Neuronal stem cell (in vitro differentiated cells): ENCODE results near the gene CCL19.
A peak's percentile ranks its signal among the peaks of the same experiment; 100 is the strongest.

Experiments used
- DNase-seq: peaks from one replicate; pipeline ENCODE4 v3.0.0-alpha.2; 2013; ENCODE audit warnings: low spot score
- H2AFZ ChIP-seq: one replicate; pipeline ENCODE4 v1.6.1; 2013; ENCODE audit warnings: mild to moderate bottlenecking, low read length, inconsistent platforms
- H2AK5ac ChIP-seq: 2 replicates; pipeline ENCODE4 v1.6.1; 2013; ENCODE audit warnings: low read depth, mild to moderate bottlenecking, inconsistent platforms, low read length, moderate library complexity, mixed read lengths
- H2BK120ac ChIP-seq: 2 replicates; pipeline ENCODE4 v1.6.1; 2013; ENCODE audit warnings: low read depth, mild to moderate bottlenecking, inconsistent platforms, low read length, moderate library complexity, mixed read lengths
- H2BK12ac ChIP-seq: one replicate; pipeline ENCODE4 v1.6.1; 2013; ENCODE audit warnings: low read length, inconsistent platforms
- H2BK15ac ChIP-seq: 2 replicates; pipeline ENCODE4 v1.6.1; 2013; ENCODE audit warnings: mild to moderate bottlenecking, low read length, inconsistent platforms, mixed read lengths
- H2BK5ac ChIP-seq: one replicate; pipeline ENCODE4 v1.6.1; 2013; ENCODE audit warnings: inconsistent platforms, mild to moderate bottlenecking, low read length, moderate library complexity
- H3K14ac ChIP-seq: one replicate; pipeline ENCODE4 v1.6.1; 2013; ENCODE audit warnings: low read length, inconsistent platforms
- H3K18ac ChIP-seq: 2 replicates; pipeline ENCODE4 v1.6.1; 2013; ENCODE audit warnings: low read length, inconsistent platforms
- H3K23ac ChIP-seq: 2 replicates; pipeline ENCODE4 v1.6.1; 2013; ENCODE audit warnings: low read depth, mild to moderate bottlenecking, mixed read lengths, low read length, inconsistent platforms; ENCODE audit not compliant: poor library complexity
- H3K27ac ChIP-seq: replicated peaks from 3 replicates; pipeline ENCODE4 v1.5.1; 2013; ENCODE audit warnings: low read length, inconsistent platforms
- H3K27me3 ChIP-seq, 3 experiments: 2 replicates each; pipeline ENCODE4 v1.6.1; 2013; ENCODE audit warnings: low read length in 3 of 3, mild to moderate bottlenecking in 2 of 3, inconsistent platforms in 1 of 3, low read depth in 1 of 3, mixed read lengths in 1 of 3, moderate library complexity in 1 of 3; ENCODE audit not compliant: control insufficient read depth in 3 of 3, insufficient read depth in 3 of 3
- H3K36me3 ChIP-seq, 2 donors: replicated peaks in 1 of 2; 2 replicates each; pipeline ENCODE4 v1.6.1; 2013; ENCODE audit warnings: low read length in 2 of 2; ENCODE audit not compliant: control insufficient read depth in 2 of 2, insufficient read depth in 2 of 2
- H3K4ac ChIP-seq: 2 replicates; pipeline ENCODE4 v1.6.1; 2013; ENCODE audit warnings: inconsistent platforms, mild to moderate bottlenecking, low read length, moderate library complexity
- H3K4me1 ChIP-seq, 2 donors: 1 replicate in 1 of 2; 2 replicates in 1 of 2; pipeline ENCODE4 v1.6.1; 2013; ENCODE audit warnings: low read length in 2 of 2, low read depth in 1 of 2; ENCODE audit not compliant: control insufficient read depth in 2 of 2, insufficient read depth in 1 of 2
- H3K4me2 ChIP-seq: one replicate; pipeline ENCODE4 v1.6.1; 2013; ENCODE audit warnings: mild to moderate bottlenecking, low read length, inconsistent platforms; ENCODE audit not compliant: insufficient read depth, poor library complexity, severe bottlenecking
- H3K4me3 ChIP-seq, 2 donors: 2 replicates each; pipeline ENCODE4 v1.5.1; 2013; ENCODE audit warnings: low read length in 2 of 2, mild to moderate bottlenecking in 2 of 2, inconsistent platforms in 1 of 2, moderate library complexity in 1 of 2
- H3K79me1 ChIP-seq: one replicate; pipeline ENCODE4 v1.6.1; 2013; ENCODE audit warnings: low read depth, mild to moderate bottlenecking, inconsistent platforms, low read length, moderate library complexity
- H3K9ac ChIP-seq: one replicate; pipeline ENCODE4 v1.6.1; 2013; ENCODE audit warnings: mild to moderate bottlenecking, low read depth, low read length, inconsistent platforms; ENCODE audit not compliant: poor library complexity
- H3K9me3 ChIP-seq, 2 donors: replicated peaks in 1 of 2; 2 replicates each; pipeline versions ENCODE3 to v1.6.1; 2013; ENCODE audit warnings: low read length in 2 of 2, mild to moderate bottlenecking in 2 of 2, inconsistent platforms in 1 of 2, low read depth in 1 of 2, mixed read lengths in 1 of 2, moderate library complexity in 1 of 2; ENCODE audit not compliant: control insufficient read depth in 2 of 2, insufficient read depth in 1 of 2
- H4K8ac ChIP-seq: one replicate; pipeline ENCODE4 v1.6.1; 2013; ENCODE audit warnings: low read depth, mild to moderate bottlenecking, inconsistent platforms, low read length, moderate library complexity
- H4K91ac ChIP-seq: one replicate; pipeline ENCODE4 v1.6.1; 2013; ENCODE audit warnings: low read length, low read depth, mild to moderate bottlenecking, inconsistent platforms; ENCODE audit not compliant: poor library complexity
- WGBS, 2 donors: extraction: QIAGEN DNeasy Blood & Tissue Kit; methylation state at CpG; one replicate each; pipeline ENCODE4 v1.1.7; 2013; ENCODE audit warnings: missing lambda C conversion rate in 2 of 2, mixed read lengths in 1 of 2; ENCODE audit not compliant: insufficient read length in 2 of 2, insufficient replicate concordance in 1 of 2; ENCODE audit errors: extremely low coverage in 2 of 2; 5-methylcytosine and 5-hydroxymethylcytosine counted together

The CCL19 gene

DNA sequence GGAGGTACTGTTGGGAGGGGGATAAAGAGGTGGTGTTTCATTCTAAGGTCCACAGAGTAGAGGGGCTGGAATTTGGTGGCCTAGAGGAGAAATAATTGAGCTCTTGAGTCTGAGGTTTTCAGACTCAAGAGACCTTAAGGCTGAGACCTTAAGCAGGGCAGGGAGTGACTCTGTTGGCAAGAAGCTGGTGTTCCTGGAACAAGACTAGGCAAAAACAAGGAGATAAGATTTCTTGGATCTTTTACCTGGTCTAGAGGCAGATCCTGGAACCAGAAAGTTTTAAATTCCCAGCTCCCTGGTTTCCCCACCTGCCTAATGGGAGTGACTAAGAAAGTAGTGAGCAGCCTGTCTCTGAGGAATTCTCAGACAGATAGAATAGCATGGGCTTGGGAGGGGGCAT lies 22.9 kb upstream of the CCL19 start:
- H3K4ac ChIP-seq: no peak overlapping the region

GRCh38 chr9:34712140-34712539 lies 21.1 kb upstream of the CCL19 start:
- no peak overlapping the region for H3K14ac ChIP-seq
- H3K36me3 ChIP-seq: no peaks in the 10 kb centered on the region
- H2BK15ac ChIP-seq: no peak overlapping the region
- DNase-seq: no peak
- no peak overlapping the region for H4K8ac ChIP-seq
- H2AK5ac ChIP-seq: no peak overlapping the region
- no peak overlapping the region for H3K23ac ChIP-seq
- H3K4me1 ChIP-seq: peaks cover 0 to 2% of the 10 kb centered on the region in 2 donors
- peaks cover 0 to 3% of the 10 kb centered on the region in 2 donors for H3K9me3 ChIP-seq
- H2BK120ac ChIP-seq: no peak overlapping the region
- no peaks in the 10 kb centered on the region for H3K79me1 ChIP-seq
- no CpG with 5 or more reads among the region's 1 CpG for WGBS, 2 donors
- no peak overlapping the region for H3K4ac ChIP-seq
- no peak overlapping the region for H4K91ac ChIP-seq
- H3K4me2 ChIP-seq: no peak overlapping the region
- H3K4me3 ChIP-seq: no peak overlapping the region
- H3K27ac ChIP-seq: no peak overlapping the region
- H2BK12ac ChIP-seq: no peak overlapping the region
- H2AFZ ChIP-seq: no peak overlapping the region
- no peak overlapping the region for H2BK5ac ChIP-seq
- H3K27me3 ChIP-seq: peaks cover 0 to 30% (median 0%) of the 10 kb centered on the region in 3 experiments
- H3K18ac ChIP-seq: no peak overlapping the region
- H3K9ac ChIP-seq: no peak overlapping the region

More for the DNA sequence above, 22.9 kb upstream of the CCL19 start:
- H2AFZ ChIP-seq: no peak overlapping the region
- no peak overlapping the region for H2AK5ac ChIP-seq
- H2BK12ac ChIP-seq: no peak overlapping the region
- no peak overlapping the region for H3K23ac ChIP-seq
- no peak overlapping the region for H3K4me3 ChIP-seq
- H3K9me3 ChIP-seq: peaks cover 0 to 3% of the 10 kb centered on the region in 2 donors
- H3K4me2 ChIP-seq: no peak overlapping the region
- no peak overlapping the region for H3K9ac ChIP-seq
- H2BK5ac ChIP-seq: no peak overlapping the region
- peaks cover 0 to 25% (median 0%) of the 10 kb centered on the region in 3 experiments for H3K27me3 ChIP-seq
- H3K14ac ChIP-seq: no peak overlapping the region
- no peaks in the 10 kb centered on the region for H3K36me3 ChIP-seq
- H3K4me1 ChIP-seq: peaks cover 0 to 2% of the 10 kb centered on the region in 2 donors
- H2BK15ac ChIP-seq: no peak overlapping the region
- H3K27ac ChIP-seq: no peak overlapping the region
- no peak for DNase-seq
- H3K18ac ChIP-seq: no peak overlapping the region
- no peak overlapping the region for H4K91ac ChIP-seq
- H3K79me1 ChIP-seq: no peaks in the 10 kb centered on the region
- no peak overlapping the region for H2BK120ac ChIP-seq
- H4K8ac ChIP-seq: no peak overlapping the region

DNA sequence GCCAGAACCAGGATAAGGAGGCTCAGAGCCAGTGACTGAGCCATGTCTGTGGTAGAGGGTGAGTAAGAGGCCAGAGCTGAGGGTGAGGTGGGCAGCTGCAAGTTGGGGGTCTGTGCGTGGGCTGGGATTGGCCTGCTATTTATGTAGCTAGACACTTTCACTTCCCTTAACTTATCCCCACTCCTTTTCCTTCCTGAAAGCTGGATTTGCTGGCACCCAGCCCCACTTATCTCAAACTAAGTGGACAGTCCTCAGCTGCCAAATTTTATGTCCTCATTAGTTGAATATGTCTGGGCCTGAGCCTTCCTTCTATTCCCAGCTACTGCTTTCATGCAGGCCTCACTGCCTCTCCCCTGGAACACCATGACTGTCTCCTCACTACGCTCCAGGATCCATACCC lies 18.9 kb upstream of the CCL19 start, which contains the start of gene CCL21:
CCL21 (minus strand) TSS at position 114 of the 400 bp plus-strand sequence; CDS start at position 44, 70 bp downstream.
- WGBS, 2 donors: no CpG with 5 or more reads among the region's 2 CpGs
- Histone ChIP-seq H3K4me3 (no peak within 1 kb of the TSS), H3K9me3 (peaks cover 0 to 3% of the 10 kb centered on the region in 2 donors), H3K14ac (no peak within 1 kb of the TSS), H3K4me2 (no peak within 1 kb of the TSS), H3K4ac (no peak within 1 kb of the TSS), H3K36me3 (no peaks in the 10 kb centered on the region), H3K9ac (no peak within 1 kb of the TSS), H3K23ac (no peak within 1 kb of the TSS), H2BK12ac (no peak within 1 kb of the TSS), H3K27me3 (peaks cover 0 to 23% (median 0%) of the 10 kb centered on the region in 3 experiments), H2AFZ (no peak within 1 kb of the TSS), H2BK120ac (no peak within 1 kb of the TSS), H4K8ac (no peak within 1 kb of the TSS), H3K18ac (peak within 1 kb of the TSS; percentile 1), H4K91ac (no peak within 1 kb of the TSS), H3K27ac (no peak within 1 kb of the TSS), H3K4me1 (peaks cover 0 to 2% of the 10 kb centered on the region in 2 donors), H2AK5ac (no peak within 1 kb of the TSS), H2BK5ac (no peak within 1 kb of the TSS), H3K79me1 (no peaks in the 10 kb centered on the region), H2BK15ac (no peak within 1 kb of the TSS)
- no peak for DNase-seq

DNA sequence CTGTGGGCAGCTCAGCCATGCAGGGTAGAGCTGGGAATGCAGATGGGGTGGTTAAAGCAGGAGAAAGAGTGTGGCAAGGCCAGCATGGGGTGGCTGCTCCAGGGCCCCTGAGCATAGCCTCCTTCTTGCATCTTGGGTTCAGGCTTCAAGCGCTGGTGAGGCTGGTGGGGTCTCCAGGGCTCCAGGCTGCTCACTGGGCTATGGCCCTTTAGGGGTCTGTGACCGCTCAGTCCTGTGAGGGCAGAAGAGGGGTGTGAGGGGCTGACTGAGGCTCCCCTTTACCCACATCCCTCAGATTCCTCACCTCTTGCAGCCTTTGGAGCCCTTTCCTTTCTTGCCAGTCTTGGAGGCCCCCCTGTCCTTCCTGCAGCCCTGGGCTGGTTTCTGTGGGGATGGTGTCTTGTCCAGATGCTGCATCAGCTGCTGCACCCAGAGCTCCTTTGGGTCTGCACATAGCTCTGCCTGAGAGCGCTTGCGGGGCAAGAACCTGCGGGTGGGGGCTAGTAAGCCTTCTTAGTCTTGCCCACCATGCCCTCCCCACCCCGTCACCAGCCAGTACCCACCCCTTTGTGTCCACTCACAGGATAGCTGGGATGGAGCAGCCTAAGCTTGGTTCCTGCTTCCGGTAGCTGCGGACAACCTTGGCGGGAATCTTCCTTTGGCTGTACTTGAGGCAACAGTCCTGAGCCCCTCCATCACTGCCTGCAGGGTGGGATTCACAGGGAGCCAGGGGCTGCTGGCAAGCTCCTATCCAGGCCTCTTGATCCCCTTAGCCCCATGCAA lies 18.3 kb upstream of the CCL19 start:
- Histone ChIP-seq H2AFZ (no peak overlapping the region), H2AK5ac (no peak overlapping the region), H2BK5ac (no peak overlapping the region), H2BK15ac (no peak overlapping the region), H3K27ac (no peak overlapping the region), H2BK12ac (no peak overlapping the region), H3K18ac (no peak overlapping the region), H3K23ac (no peak overlapping the region), H3K4me1 (peaks cover 0 to 2% of the 10 kb centered on the region in 2 donors), H2BK120ac (no peak overlapping the region), H3K9ac (no peak overlapping the region), H3K4ac (no peak overlapping the region), H3K4me2 (no peak overlapping the region), H4K91ac (no peak overlapping the region), H3K4me3 (no peak overlapping the region), H3K27me3 (peaks cover 0 to 27% (median 0%) of the 10 kb centered on the region in 3 experiments), H4K8ac (no peak overlapping the region), H3K9me3 (peaks cover 0 to 3% of the 10 kb centered on the region in 2 donors), H3K79me1 (no peaks in the 10 kb centered on the region), H3K36me3 (no peaks in the 10 kb centered on the region), H3K14ac (no peak overlapping the region)
- no peak for DNase-seq
- WGBS, 2 donors: no CpG with 5 or more reads among the region's 9 CpGs
